DMS 273 (cell line): ENCODE measurements around the gene CLCF1.
"Not testable (repeated sequence)": the region's sequence is repeated elsewhere in the genome, so short reads cannot be mapped to it uniquely, and the experiment has no call there.

Experiments
- DNase-seq: peaks from one replicate; lab custom pipeline; 2025; ENCODE audit not compliant: unreplicated experiment; lab: John Stamatoyannopoulos, UW

The CLCF1 gene

GRCh38 chr11:67345247-67345919, 28.0 kb downstream of the CLCF1 start:
- DNase-seq, result no peak

- no peak for DNase-seq
Observed at GRCh38 chr11:67344264-67344663, 29.1 kb downstream of the CLCF1 start.

- no peak for DNase-seq
Observed at GRCh38 chr11:67337257-67337656, 36.1 kb downstream of the CLCF1 start.

GRCh38 chr11:67332081-67332691, 41.2 kb downstream of the CLCF1 start:
- peak; percentile 32 for DNase-seq

- DNase-seq, result no peak
Observed at GRCh38 chr11:67323526-67323925, 49.9 kb downstream of the CLCF1 start.

- DNase-seq, result no peak
Observed at GRCh38 chr11:67322049-67322448, 51.3 kb downstream of the CLCF1 start.

GRCh38 chr11:67321313-67321871, 52.0 kb downstream of the CLCF1 start:
- no peak for DNase-seq

- no peak for DNase-seq
Observed at GRCh38 chr11:67320691-67321090, 52.7 kb downstream of the CLCF1 start.

GRCh38 chr11:67320011-67320410, 53.4 kb downstream of the CLCF1 start:
- no peak for DNase-seq

GRCh38 chr11:67318876-67319275, 54.5 kb downstream of the CLCF1 start:
- DNase-seq, result not testable (repeated sequence)

- DNase-seq, result no peak
Observed at GRCh38 chr11:67317888-67318555, 55.4 kb downstream of the CLCF1 start.

- peak; percentile 98 for DNase-seq
Observed at GRCh38 chr11:67317205-67317887, 56.1 kb downstream of the CLCF1 start.

GRCh38 chr11:67316882-67317204, 56.6 kb downstream of the CLCF1 start:
- DNase-seq, result no peak

- no peak for DNase-seq
Observed at GRCh38 chr11:67315325-67315909, 58.0 kb downstream of the CLCF1 start.

- DNase-seq, result no peak
Observed at GRCh38 chr11:67314218-67314617, 59.2 kb downstream of the CLCF1 start.
